ENCODE results near the gene ITGA7.

DNA sequence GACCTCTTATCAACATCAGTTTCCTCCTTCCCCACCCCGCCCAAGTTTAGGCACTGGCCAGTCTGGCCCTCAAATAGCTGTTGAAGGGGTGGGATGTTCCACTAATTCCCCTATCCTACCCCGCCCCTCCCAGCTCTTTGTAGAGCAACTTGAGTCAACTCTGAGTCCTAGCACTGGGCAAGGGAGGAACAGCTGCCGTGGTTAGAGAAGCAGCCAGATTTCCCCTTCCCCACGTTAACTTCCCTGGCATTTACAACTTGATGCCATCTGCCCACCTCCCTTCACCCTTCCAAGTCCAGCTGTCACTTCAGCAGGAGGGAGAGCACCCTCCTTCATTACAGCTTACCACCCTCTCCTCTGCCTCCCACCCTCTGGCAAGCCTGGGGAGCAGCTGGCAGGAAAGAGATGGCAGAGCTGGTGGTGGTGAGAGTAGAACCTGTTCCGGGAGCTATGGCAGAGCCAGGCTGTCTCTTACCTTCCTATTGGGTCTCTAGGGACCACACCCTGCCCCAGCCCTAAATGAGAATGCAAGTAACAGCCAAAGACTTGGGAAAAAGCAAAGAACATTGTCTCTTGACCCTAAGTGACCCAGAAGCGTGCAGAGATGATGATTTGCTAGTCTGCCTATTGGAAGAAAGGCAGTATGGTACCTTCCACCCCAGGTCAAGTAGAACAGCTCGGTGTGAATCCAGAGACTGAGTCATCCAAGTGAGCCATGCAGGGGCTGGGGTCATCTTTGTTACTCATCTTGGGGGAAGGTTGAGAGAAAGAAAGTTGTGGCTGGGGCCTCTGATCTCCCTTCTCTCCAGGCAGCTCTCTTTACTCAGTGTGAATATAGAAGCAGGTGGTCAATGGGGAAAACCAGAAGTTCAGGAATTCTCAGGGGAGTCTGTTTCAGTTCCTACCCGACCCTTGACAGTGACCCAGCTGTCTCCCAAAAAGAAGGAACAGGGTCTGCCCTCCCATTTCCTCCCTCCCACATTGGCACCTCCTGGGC lies 9.6 kb upstream of the ITGA7 start:
- no peak for TF ChIP-seq EZH2 (IDR thresholded peaks at IDR 0.05; ENCODE audit: insufficient read depth, poor library complexity, severe bottlenecking)
- TF ChIP-seq EZH2phosphoT487 (IDR thresholded peaks at IDR 0.05; ENCODE audit: insufficient read depth, low read depth), result no peak

All from GM23248 (cell line).